CD4-positive, alpha-beta T cell treated with Interleukin-6 for 4 hours (primary cell): ENCODE data around the gene PSME2.

Source experiments
- DNase-seq: peaks from one replicate; pipeline ENCODE4 v3.0.0-alpha.2; 2020; ENCODE audit warnings: mixed read lengths

The PSME2 gene

GRCh38 chr14:24132976-24133375, 13.4 kb downstream of the PSME2 start:
- no peak for DNase-seq

GRCh38 chr14:24132061-24132685, 14.2 kb downstream of the PSME2 start:
- peak; percentile 70 for DNase-seq

GRCh38 chr14:24131549-24131966, 14.9 kb downstream of the PSME2 start:
- no peak for DNase-seq

- no peak for DNase-seq
Observed at GRCh38 chr14:24130717-24131548, 15.5 kb downstream of the PSME2 start.

- DNase-seq = no peak
Observed at GRCh38 chr14:24130380-24130716, 16.1 kb downstream of the PSME2 start, which contains the start of gene FITM1. FITM1 (plus strand) TSS chr14:24130659; CDS start chr14:24131564, 905 bp downstream.

- DNase-seq = no peak
Observed at GRCh38 chr14:24129410-24129998, 16.9 kb downstream of the PSME2 start.

GRCh38 chr14:24127673-24128072, 18.7 kb downstream of the PSME2 start:
- DNase-seq = no peak

GRCh38 chr14:24126939-24127338, 19.5 kb downstream of the PSME2 start:
- DNase-seq = no peak

GRCh38 chr14:24123424-24124417, 22.7 kb downstream of the PSME2 start:
- no peak for DNase-seq

- no peak for DNase-seq
Observed at GRCh38 chr14:24122898-24123297, 23.5 kb downstream of the PSME2 start.

- no peak for DNase-seq
Observed at GRCh38 chr14:24122416-24122815, 24.0 kb downstream of the PSME2 start.

- no peak for DNase-seq
Observed at GRCh38 chr14:24121210-24121609, 25.2 kb downstream of the PSME2 start.

GRCh38 chr14:24119691-24120090, 26.7 kb downstream of the PSME2 start:
- DNase-seq = no peak

GRCh38 chr14:24117179-24117578, 29.2 kb downstream of the PSME2 start:
- DNase-seq = no peak

GRCh38 chr14:24116128-24116814, 30.1 kb downstream of the PSME2 start:
- no peak for DNase-seq

GRCh38 chr14:24115422-24116127, 30.8 kb downstream of the PSME2 start:
- DNase-seq = no peak

GRCh38 chr14:24114532-24115421, 31.6 kb downstream of the PSME2 start, which contains the start of the genes DCAF11 and NRL:
DCAF11 (plus strand) TSS chr14:24114777; CDS start chr14:24115595, 818 bp downstream.
NRL (minus strand) TSS chr14:24114949; CDS start chr14:24082848, 32,101 bp downstream.
- DNase-seq = peak; percentile 99

GRCh38 chr14:24113801-24114531, 32.4 kb downstream of the PSME2 start:
- DNase-seq = peak; percentile 78

GRCh38 chr14:24113379-24113800, 33.0 kb downstream of the PSME2 start:
- DNase-seq = no peak
